ENCODE results near the gene SH2D3A. TPM values are rescaled to one million over a fixed set of nuclear protein-coding genes. Genes with fewer than 3 reads are reported as not detected.

SH2D3A gene
- total RNA-seq, 2 experiments from 2014 or later, result 20.6 to 20.9 TPM

GRCh38 chr19:6719992-6720368 lies 47.3 kb downstream of the SH2D3A start:
- no peak overlapping the region for H3K27ac Mint-ChIP-seq
- no peak overlapping the region for H3K4me3 Mint-ChIP-seq
- intact Hi-C loops (cut with micrococcal nuclease), result no loop called here
- H3K9me3 Mint-ChIP-seq, result no peaks in the 10 kb centered on the region
- ChIA-PET POLR2A (no interaction called here), CTCF (no interaction called here)
- no peak for ATAC-seq
- H3K27me3 Mint-ChIP-seq, result no peaks in the 10 kb centered on the region
- no peak for DNase-seq
- peaks cover 16% of the 10 kb centered on the region for H3K4me1 Mint-ChIP-seq (ENCODE audit: low read depth)
- TF ChIP-seq CTCF (IDR thresholded peaks at IDR 0.05), result no peak
- no peaks in the 10 kb centered on the region for H3K36me3 Mint-ChIP-seq (ENCODE audit: low read depth)

GRCh38 chr19:6719540-6719861 lies 47.7 kb downstream of the SH2D3A start:
- H3K4me3 Mint-ChIP-seq, result no peak overlapping the region
- intact Hi-C loops (cut with micrococcal nuclease), result no loop called here
- H3K36me3 Mint-ChIP-seq (ENCODE audit: low read depth), result no peaks in the 10 kb centered on the region
- TF ChIP-seq CTCF (IDR thresholded peaks at IDR 0.05), result no peak
- no peaks in the 10 kb centered on the region for H3K27me3 Mint-ChIP-seq
- ATAC-seq (no peak), DNase-seq (no peak)
- no peaks in the 10 kb centered on the region for H3K9me3 Mint-ChIP-seq
- CTCF ChIA-PET, result no interaction called here
- H3K27ac Mint-ChIP-seq, result no peak overlapping the region
- POLR2A ChIA-PET, result no interaction called here
- H3K4me1 Mint-ChIP-seq (ENCODE audit: low read depth), result peaks cover 16% of the 10 kb centered on the region

- peaks cover 16% of the 10 kb centered on the region for H3K4me1 Mint-ChIP-seq (ENCODE audit: low read depth)
- intact Hi-C loops (cut with micrococcal nuclease), result no loop called here
- H3K27ac Mint-ChIP-seq, result no peak overlapping the region
- H3K27me3 Mint-ChIP-seq, result no peaks in the 10 kb centered on the region
- H3K36me3 Mint-ChIP-seq (ENCODE audit: low read depth), result no peaks in the 10 kb centered on the region
- POLR2A ChIA-PET, result no interaction called here
- CTCF ChIA-PET, result interaction anchor here (0.7 kb wide), 1 partner anchor 86 kb away, joined by 3 read pairs; no protein-coding TSS in a partner anchor
- TF ChIP-seq CTCF (IDR thresholded peaks at IDR 0.05), result no peak
- ATAC-seq (peak; percentile 84), DNase-seq (peak; percentile 57)
- no peak overlapping the region for H3K4me3 Mint-ChIP-seq
- no peaks in the 10 kb centered on the region for H3K9me3 Mint-ChIP-seq
Observed at GRCh38 chr19:6718741-6719539, 48.3 kb downstream of the SH2D3A start.

- DNase-seq (no peak), ATAC-seq (no peak)
- Mint-ChIP-seq H3K27ac (no peak overlapping the region), H3K4me3 (no peak overlapping the region), H3K9me3 (no peaks in the 10 kb centered on the region), H3K27me3 (no peaks in the 10 kb centered on the region), H3K36me3 (ENCODE audit: low read depth) (no peaks in the 10 kb centered on the region), H3K4me1 (ENCODE audit: low read depth) (peaks cover 14% of the 10 kb centered on the region)
- ChIA-PET CTCF (interaction anchor here (0.7 kb wide), 1 partner anchor 85 kb away, joined by 3 read pairs; no protein-coding TSS in a partner anchor), POLR2A (no interaction called here)
- intact Hi-C loops (cut with micrococcal nuclease), result no loop called here
- no peak for TF ChIP-seq CTCF (IDR thresholded peaks at IDR 0.05)
Observed at GRCh38 chr19:6718111-6718740, 49.0 kb downstream of the SH2D3A start.

- Mint-ChIP-seq H3K27ac (no peak overlapping the region), H3K36me3 (ENCODE audit: low read depth) (no peaks in the 10 kb centered on the region), H3K9me3 (no peaks in the 10 kb centered on the region), H3K4me3 (no peak overlapping the region), H3K4me1 (ENCODE audit: low read depth) (peaks cover 12% of the 10 kb centered on the region), H3K27me3 (no peaks in the 10 kb centered on the region)
- TF ChIP-seq CTCF (IDR thresholded peaks at IDR 0.05), result no peak
- ATAC-seq, result no peak
- POLR2A ChIA-PET, result no interaction called here
- intact Hi-C loops (cut with micrococcal nuclease), result no loop called here
- CTCF ChIA-PET, result no interaction called here
- no peak for DNase-seq
Observed at GRCh38 chr19:6717441-6717971, 49.7 kb downstream of the SH2D3A start.

Data from activated CD8-positive, alpha-beta T cell treated with anti-CD3 and anti-CD28 coated beads for 36 hours (primary cell).